SK-N-SH treated with all-trans-retinoic acid at 6 μM for 48 hours (cell line): ENCODE data around the gene PAPSS2.

Experiments used
- ATAC-seq: fragments of 200-7000 bp; cut with Tn5 transposase; 3 replicates; pipeline ENCODE4 v1.9.1; 2020; ENCODE audit warnings: mild to moderate bottlenecking, moderate library complexity
- ARNTL ChIP-seq: fragments of 450-650 bp; formaldehyde crosslinking; IDR thresholded peaks from 2 replicates; pipeline ENCODE4 v1.5.0; 2020; ENCODE audit warnings: low read depth, mild to moderate bottlenecking, moderate library complexity, borderline replicate concordance
- BACH2 ChIP-seq: fragments of 250-450 bp; sonication (Bioruptor Pico); IDR thresholded peaks from 2 replicates; pipeline ENCODE4 v1.9.0; 2021; ENCODE audit warnings: mild to moderate bottlenecking, borderline replicate concordance
- CREB5 ChIP-seq: fragments of 250-450 bp; sonication (Bioruptor Pico); IDR thresholded peaks from 2 replicates; pipeline ENCODE4 v1.5.1; 2020; ENCODE audit warnings: low read depth, mild to moderate bottlenecking, moderate library complexity
- CSDC2 ChIP-seq: fragments of 250-450 bp; sonication (Bioruptor Pico); IDR thresholded peaks from 2 replicates; pipeline ENCODE4 v1.5.0; 2020; ENCODE audit warnings: mild to moderate bottlenecking, moderate library complexity
- CSRNP3 ChIP-seq: fragments of 250-450 bp; sonication (Bioruptor Pico); IDR thresholded peaks from 2 replicates; pipeline ENCODE4 v1.5.1; 2021; ENCODE audit warnings: mild to moderate bottlenecking, moderate library complexity
- ESRRG ChIP-seq: fragments of 250-450 bp; sonication (Bioruptor Pico); IDR thresholded peaks from 2 replicates; pipeline ENCODE4 v1.6.1; 2021; ENCODE audit warnings: mild to moderate bottlenecking
- GLIS3 ChIP-seq: fragments of 250-450 bp; sonication (Bioruptor Pico); IDR thresholded peaks from 2 replicates; pipeline ENCODE4 v1.5.0; 2020; ENCODE audit warnings: mild to moderate bottlenecking, moderate library complexity
- OSR1 ChIP-seq: fragments of 250-450 bp; sonication (Bioruptor Pico); IDR thresholded peaks from 2 replicates; pipeline ENCODE4 v1.8.0; 2022; ENCODE audit warnings: moderate library complexity, mild to moderate bottlenecking, inconsistent platforms
- PATZ1 ChIP-seq: fragments of 250-450 bp; sonication (Bioruptor Pico); IDR thresholded peaks from 2 replicates; pipeline ENCODE4 v1.8.0; 2020; ENCODE audit warnings: mild to moderate bottlenecking, moderate library complexity, borderline replicate concordance
- POU6F1 ChIP-seq: fragments of 250-450 bp; sonication (Bioruptor Pico); IDR thresholded peaks from 2 replicates; pipeline ENCODE4 v1.8.0; 2021; ENCODE audit warnings: low read depth, mild to moderate bottlenecking, moderate library complexity, borderline replicate concordance
- PPARA ChIP-seq: fragments of 250-450 bp; sonication (Bioruptor Pico); IDR thresholded peaks from 2 replicates; pipeline ENCODE4 v1.5.0; 2020; ENCODE audit warnings: mild to moderate bottlenecking, borderline replicate concordance
- RARB ChIP-seq: fragments of 250-450 bp; sonication (Bioruptor Pico); IDR thresholded peaks from 2 replicates; pipeline ENCODE4 v1.8.0; 2021; ENCODE audit warnings: mild to moderate bottlenecking, moderate library complexity
- SNAI2 ChIP-seq: fragments of 250-450 bp; sonication (Bioruptor Pico); IDR thresholded peaks from 2 replicates; pipeline ENCODE4 v1.5.0; 2020; ENCODE audit warnings: mild to moderate bottlenecking, moderate library complexity
- TOX ChIP-seq: fragments of 250-450 bp; sonication (Bioruptor Pico); IDR thresholded peaks from 2 replicates; pipeline ENCODE4 v1.8.0; 2021; ENCODE audit warnings: mild to moderate bottlenecking, moderate library complexity, borderline replicate concordance
- ZC3H10 ChIP-seq: fragments of 250-450 bp; sonication (Bioruptor Pico); IDR thresholded peaks from 2 replicates; pipeline ENCODE4 v1.5.1; 2021; ENCODE audit warnings: mild to moderate bottlenecking, moderate library complexity
- ZFP3 ChIP-seq: fragments of 250-450 bp; sonication (Bioruptor Pico); IDR thresholded peaks from 2 replicates; pipeline ENCODE4 v1.5.0; 2020; ENCODE audit warnings: mild to moderate bottlenecking, moderate library complexity
- ZFP30 ChIP-seq: fragments of 450-650 bp; formaldehyde crosslinking; IDR thresholded peaks from 2 replicates; pipeline ENCODE4 v1.5.0; 2022; ENCODE audit warnings: mild to moderate bottlenecking, moderate library complexity
- ZNF565 ChIP-seq: fragments of 450-650 bp; formaldehyde crosslinking; conservative IDR thresholded peaks from 2 replicates; pipeline ENCODE4 v1.5.0; 2020; ENCODE audit warnings: low read depth, mild to moderate bottlenecking, moderate library complexity
- ZNF70 ChIP-seq: fragments of 450-650 bp; formaldehyde crosslinking; IDR thresholded peaks from 2 replicates; pipeline ENCODE4 v1.5.0; 2020; ENCODE audit warnings: mild to moderate bottlenecking, moderate library complexity
- ZNF8 ChIP-seq: fragments of 450-650 bp; formaldehyde crosslinking; IDR thresholded peaks from 2 replicates; pipeline ENCODE4 v1.5.0; 2020; ENCODE audit warnings: mild to moderate bottlenecking, moderate library complexity

Gene PAPSS2

GRCh38 chr10:87636313-87636915 is 23.3 kb upstream of the PAPSS2 start:
- TF ChIP-seq GLIS3 (CRISPR knock-in tag): no peak
- TF ChIP-seq SNAI2: no peak
- TF ChIP-seq ZC3H10 (CRISPR knock-in tag): no peak
- no peak for TF ChIP-seq ZNF70 (CRISPR knock-in tag)
- TF ChIP-seq OSR1 (CRISPR knock-in tag): no peak
- TF ChIP-seq POU6F1: no peak
- TF ChIP-seq BACH2: no peak
- TF ChIP-seq PPARA (CRISPR knock-in tag): no peak
- TF ChIP-seq, all 23 proteins: peak for 0
- no peak for ATAC-seq

- TF ChIP-seq CSRNP3 (CRISPR knock-in tag) (no peak), ZNF70 (CRISPR knock-in tag) (no peak), PPARA (CRISPR knock-in tag) (no peak), CSDC2 (CRISPR knock-in tag) (no peak), OSR1 (CRISPR knock-in tag) (no peak), RARB (CRISPR knock-in tag) (no peak), ZNF565 (no peak), ZFP3 (no peak), ZFP30 (CRISPR knock-in tag) (no peak), CREB5 (CRISPR knock-in tag) (no peak), TOX (no peak)
- ATAC-seq: no peak
Observed at GRCh38 chr10:87639493-87639892, 20.2 kb upstream of the PAPSS2 start.

- TF ChIP-seq PATZ1 (no peak), RARB (CRISPR knock-in tag) (no peak), ESRRG (CRISPR knock-in tag) (no peak), ZNF565 (no peak), ZNF70 (CRISPR knock-in tag) (no peak), BACH2 (no peak), ZNF8 (CRISPR knock-in tag) (no peak), PPARA (CRISPR knock-in tag) (no peak), ZFP30 (CRISPR knock-in tag) (no peak), CREB5 (CRISPR knock-in tag) (no peak), CSRNP3 (CRISPR knock-in tag) (no peak), CSDC2 (CRISPR knock-in tag) (no peak), ZFP3 (no peak), ARNTL (CRISPR knock-in tag) (no peak)
Observed at GRCh38 chr10:87640043-87640442, 19.6 kb upstream of the PAPSS2 start.

More at GRCh38 chr10:87640043-87640442, 19.6 kb upstream of the PAPSS2 start:
- no peak for ATAC-seq
